Measurements from ENCODE around the gene PDZRN3. TPM values are rescaled to one million over a fixed set of nuclear protein-coding genes. Genes with fewer than 3 reads are reported as not detected.

Gene PDZRN3
- total RNA-seq, 1 experiment from 2014 or later = 0.24 TPM

GRCh38 chr3:73378207-73378606 is 246.5 kb downstream of the PDZRN3 start:
- intact Hi-C loops (cut with micrococcal nuclease; ENCODE audit: unreplicated experiment) = no loop called here
- no peak for DNase-seq (ENCODE audit: low spot score)
- BruUV-seq (replicated peaks) = no TSS peak
- Histone ChIP-seq H3K4me1 (ENCODE audit: insufficient read depth, low read length, poor library complexity, severe bottlenecking) (no peaks in the 10 kb centered on the region), H3K36me3 (ENCODE audit: insufficient read depth, low read length, poor library complexity, severe bottlenecking) (no peaks in the 10 kb centered on the region), H3K27me3 (replicated peaks; ENCODE audit: insufficient read depth, low read depth, low read length, poor library complexity) (no peaks in the 10 kb centered on the region), H3K9me3 (ENCODE audit: low read depth, low read length, poor library complexity, severe bottlenecking) (no peaks in the 10 kb centered on the region), H3K4me3 (ENCODE audit: low read depth, low read length, poor library complexity, severe bottlenecking) (no peak overlapping the region), H3K27ac (ENCODE audit: low read depth, low read length, poor library complexity, severe bottlenecking) (no peak overlapping the region)
- POLR2A ChIA-PET (ENCODE audit: low non-redundant PET) = no interaction called here
- CTCF ChIA-PET = no interaction called here
- TF ChIP-seq EZH2 (IDR thresholded peaks at IDR 0.05; ENCODE audit: borderline replicate concordance, low read depth, low read length, poor library complexity, severe bottlenecking) (no peak), CTCF (conservative IDR thresholded peaks at IDR 0.05; ENCODE audit: low read depth, low read length) (no peak)

GRCh38 chr3:73365756-73366397 is 258.9 kb downstream of the PDZRN3 start:
- no peak for DNase-seq (ENCODE audit: low spot score)
- no peaks in the 10 kb centered on the region for H3K4me1 ChIP-seq (ENCODE audit: insufficient read depth, low read length, poor library complexity, severe bottlenecking)
- ChIA-PET POLR2A (ENCODE audit: low non-redundant PET) (no interaction called here), CTCF (no interaction called here)
- no peaks in the 10 kb centered on the region for H3K27me3 ChIP-seq (replicated peaks; ENCODE audit: insufficient read depth, low read depth, low read length, poor library complexity)
- intact Hi-C loops (cut with micrococcal nuclease; ENCODE audit: unreplicated experiment) = no loop called here
- H3K9me3 ChIP-seq (ENCODE audit: low read depth, low read length, poor library complexity, severe bottlenecking) = no peaks in the 10 kb centered on the region
- no peak overlapping the region for H3K27ac ChIP-seq (ENCODE audit: low read depth, low read length, poor library complexity, severe bottlenecking)
- H3K36me3 ChIP-seq (ENCODE audit: insufficient read depth, low read length, poor library complexity, severe bottlenecking) = no peaks in the 10 kb centered on the region
- H3K4me3 ChIP-seq (ENCODE audit: low read depth, low read length, poor library complexity, severe bottlenecking) = no peak overlapping the region
- TF ChIP-seq CTCF (conservative IDR thresholded peaks at IDR 0.05; ENCODE audit: low read depth, low read length) = no peak
- no peak for TF ChIP-seq EZH2 (IDR thresholded peaks at IDR 0.05; ENCODE audit: borderline replicate concordance, low read depth, low read length, poor library complexity, severe bottlenecking)
- no TSS peak for BruUV-seq (replicated peaks)

GRCh38 chr3:73364517-73364916 is 260.2 kb downstream of the PDZRN3 start:
- Histone ChIP-seq H3K9me3 (ENCODE audit: low read depth, low read length, poor library complexity, severe bottlenecking) (no peaks in the 10 kb centered on the region), H3K4me3 (ENCODE audit: low read depth, low read length, poor library complexity, severe bottlenecking) (no peak overlapping the region), H3K36me3 (ENCODE audit: insufficient read depth, low read length, poor library complexity, severe bottlenecking) (no peaks in the 10 kb centered on the region), H3K27ac (ENCODE audit: low read depth, low read length, poor library complexity, severe bottlenecking) (no peak overlapping the region), H3K27me3 (replicated peaks; ENCODE audit: insufficient read depth, low read depth, low read length, poor library complexity) (no peaks in the 10 kb centered on the region), H3K4me1 (ENCODE audit: insufficient read depth, low read length, poor library complexity, severe bottlenecking) (no peaks in the 10 kb centered on the region)
- ChIA-PET CTCF (no interaction called here), POLR2A (ENCODE audit: low non-redundant PET) (no interaction called here)
- TF ChIP-seq CTCF (conservative IDR thresholded peaks at IDR 0.05; ENCODE audit: low read depth, low read length) (no peak), EZH2 (IDR thresholded peaks at IDR 0.05; ENCODE audit: borderline replicate concordance, low read depth, low read length, poor library complexity, severe bottlenecking) (no peak)
- intact Hi-C loops (cut with micrococcal nuclease; ENCODE audit: unreplicated experiment) = no loop called here
- BruUV-seq (replicated peaks) = no TSS peak
- no peak for DNase-seq (ENCODE audit: low spot score)

Measured in A673 (cell line).